HEK293 (cell line): Measurements from ENCODE around the gene EMC9.

Source experiments
- CTCF ChIP-seq: fragments of 450-650 bp; formaldehyde crosslinking; IDR thresholded peaks from 2 replicates; pipeline ENCODE4 v1.5.1; 2016; ENCODE audit warnings: missing biosample characterization, missing genetic modification characterization
- KLF7 ChIP-seq: fragments of 450-650 bp; formaldehyde crosslinking; IDR thresholded peaks from 2 replicates; pipeline ENCODE4 v1.5.1; 2016; ENCODE audit warnings: missing biosample characterization, missing genetic modification characterization, borderline replicate concordance
- KLF9 ChIP-seq: fragments of 450-650 bp; formaldehyde crosslinking; IDR thresholded peaks from 2 replicates; pipeline ENCODE4 v1.5.1; 2016; ENCODE audit warnings: missing biosample characterization, missing genetic modification characterization, low read depth
- OVOL3 ChIP-seq: fragments of 450-650 bp; formaldehyde crosslinking; IDR thresholded peaks from 2 replicates; pipeline ENCODE4 v1.5.1; 2016; ENCODE audit warnings: missing biosample characterization, missing genetic modification characterization
- PBX3 ChIP-seq: sonication (generic); formaldehyde crosslinking; IDR thresholded peaks from 2 replicates; pipeline ENCODE4 v1.8.1; 2022; ENCODE audit warnings: mild to moderate bottlenecking, moderate library complexity, missing genetic modification reagents
- REPIN1 ChIP-seq: fragments of 450-650 bp; formaldehyde crosslinking; IDR thresholded peaks from 2 replicates; pipeline ENCODE4 v1.5.1; 2017; ENCODE audit warnings: missing biosample characterization, missing genetic modification characterization, low read depth
- SP2 ChIP-seq: fragments of 450-650 bp; formaldehyde crosslinking; IDR thresholded peaks from 2 replicates; pipeline ENCODE4 v1.5.1; 2016; ENCODE audit warnings: missing biosample characterization, missing genetic modification characterization
- ZBTB17 ChIP-seq: fragments of 450-650 bp; formaldehyde crosslinking; IDR thresholded peaks from 2 replicates; pipeline ENCODE4 v1.5.1; 2016; ENCODE audit warnings: missing biosample characterization, missing genetic modification characterization
- ZBTB48 ChIP-seq: fragments of 450-650 bp; formaldehyde crosslinking; IDR thresholded peaks from 2 replicates; pipeline ENCODE4 v1.5.1; 2016; ENCODE audit warnings: missing biosample characterization, missing genetic modification characterization
- ZEB2 ChIP-seq: fragments of 450-650 bp; formaldehyde crosslinking; IDR thresholded peaks from 2 replicates; pipeline ENCODE4 v1.5.1; 2016; ENCODE audit warnings: missing biosample characterization, missing genetic modification characterization
- ZFHX2 ChIP-seq: fragments of 450-650 bp; formaldehyde crosslinking; conservative IDR thresholded peaks from 2 replicates; pipeline ENCODE4 v1.5.1; 2016; ENCODE audit warnings: missing biosample characterization, missing genetic modification characterization
- ZFP3 ChIP-seq: fragments of 450-650 bp; formaldehyde crosslinking; IDR thresholded peaks from 2 replicates; pipeline ENCODE4 v1.5.1; 2016; ENCODE audit warnings: low read depth, missing biosample characterization, missing genetic modification characterization
- ZIC2 ChIP-seq: fragments of 450-650 bp; formaldehyde crosslinking; IDR thresholded peaks from 2 replicates; pipeline ENCODE4 v1.5.1; 2016; ENCODE audit warnings: missing biosample characterization, missing genetic modification characterization
- ZNF157 ChIP-seq: fragments of 450-650 bp; formaldehyde crosslinking; IDR thresholded peaks from 2 replicates; pipeline ENCODE4 v1.5.1; 2016; ENCODE audit warnings: missing biosample characterization, missing genetic modification characterization
- ZNF174 ChIP-seq: fragments of 450-650 bp; formaldehyde crosslinking; IDR thresholded peaks from 2 replicates; pipeline ENCODE4 v1.5.0; 2017; ENCODE audit warnings: missing biosample characterization, mild to moderate bottlenecking, missing genetic modification characterization
- ZNF2 ChIP-seq: fragments of 450-650 bp; formaldehyde crosslinking; IDR thresholded peaks from 2 replicates; pipeline ENCODE4 v1.5.1; 2016; ENCODE audit warnings: missing biosample characterization, missing genetic modification characterization
- ZNF292 ChIP-seq: fragments of 450-650 bp; formaldehyde crosslinking; IDR thresholded peaks from 2 replicates; pipeline ENCODE4 v1.5.1; 2016; ENCODE audit warnings: low read depth, missing biosample characterization, missing genetic modification characterization, borderline replicate concordance
- ZNF335 ChIP-seq: fragments of 450-650 bp; formaldehyde crosslinking; conservative IDR thresholded peaks from 2 replicates; pipeline ENCODE4 v1.5.1; 2016; ENCODE audit warnings: missing biosample characterization, missing genetic modification characterization
- ZNF341 ChIP-seq: fragments of 450-650 bp; formaldehyde crosslinking; IDR thresholded peaks from 2 replicates; pipeline ENCODE4; 2016; ENCODE audit warnings: low read depth, missing biosample characterization, missing genetic modification characterization
- ZNF513 ChIP-seq: fragments of 450-650 bp; IDR thresholded peaks from 2 replicates; pipeline ENCODE4 v1.5.1; 2018; ENCODE audit warnings: missing biosample characterization, missing genetic modification characterization
- ZNF530 ChIP-seq: fragments of 450-650 bp; formaldehyde crosslinking; IDR thresholded peaks from 2 replicates; pipeline ENCODE4 v1.5.1; 2016; ENCODE audit warnings: low read depth, missing biosample characterization, missing genetic modification characterization
- ZNF561 ChIP-seq: fragments of 450-650 bp; IDR thresholded peaks from 2 replicates; pipeline ENCODE4 v1.5.1; 2018; ENCODE audit warnings: missing biosample characterization, missing genetic modification characterization, borderline replicate concordance
- ZNF600 ChIP-seq: fragments of 450-650 bp; formaldehyde crosslinking; IDR thresholded peaks from 2 replicates; pipeline ENCODE4 v1.5.1; 2016; ENCODE audit warnings: missing biosample characterization, missing genetic modification characterization
- ZNF664 ChIP-seq: fragments of 450-650 bp; formaldehyde crosslinking; IDR thresholded peaks from 2 replicates; pipeline ENCODE4 v1.5.1; 2016; ENCODE audit warnings: missing biosample characterization, missing genetic modification characterization
- ZNF843 ChIP-seq: fragments of 450-650 bp; formaldehyde crosslinking; IDR thresholded peaks from 2 replicates; pipeline ENCODE4 v1.5.1; 2016; ENCODE audit warnings: missing biosample characterization, missing genetic modification characterization
- ZSCAN23 ChIP-seq: fragments of 450-650 bp; formaldehyde crosslinking; IDR thresholded peaks from 2 replicates; pipeline ENCODE4 v1.5.1; 2016; ENCODE audit warnings: missing biosample characterization, missing genetic modification characterization
- TF ChIP-seq, protein P1 (sequence below): fragments of 450-650 bp; formaldehyde crosslinking; IDR thresholded peaks from 2 replicates; pipeline ENCODE4 v1.5.1; 2016; ENCODE audit warnings: missing biosample characterization, missing genetic modification characterization
- TF ChIP-seq, protein P2 (sequence below): fragments of 450-650 bp; formaldehyde crosslinking; IDR thresholded peaks from 2 replicates; pipeline ENCODE4 v1.5.1; 2017; ENCODE audit warnings: missing biosample characterization, missing genetic modification characterization

Gene EMC9

GRCh38 chr14:24093901-24094840 is 47.2 kb downstream of the EMC9 start, which contains the start of gene PCK2 (continued):
- peak; percentile 81 for TF ChIP-seq SP2 (tag by site-specific recombination)
- peak; percentile 36; the same call in 1 of the 2 replicates for TF ChIP-seq ZNF335
- peak; percentile 70 for TF ChIP-seq KLF7 (tag by site-specific recombination)
- TF ChIP-seq ZNF174 (tag by site-specific recombination) = no peak
- TF ChIP-seq ZNF600 (tag by site-specific recombination) = peak; percentile 81
- peak; percentile 66 for TF ChIP-seq KLF9
- TF ChIP-seq ZNF2 = peak; percentile 77; the same call in 1 of the 2 replicates
- TF ChIP-seq, protein P1, sequence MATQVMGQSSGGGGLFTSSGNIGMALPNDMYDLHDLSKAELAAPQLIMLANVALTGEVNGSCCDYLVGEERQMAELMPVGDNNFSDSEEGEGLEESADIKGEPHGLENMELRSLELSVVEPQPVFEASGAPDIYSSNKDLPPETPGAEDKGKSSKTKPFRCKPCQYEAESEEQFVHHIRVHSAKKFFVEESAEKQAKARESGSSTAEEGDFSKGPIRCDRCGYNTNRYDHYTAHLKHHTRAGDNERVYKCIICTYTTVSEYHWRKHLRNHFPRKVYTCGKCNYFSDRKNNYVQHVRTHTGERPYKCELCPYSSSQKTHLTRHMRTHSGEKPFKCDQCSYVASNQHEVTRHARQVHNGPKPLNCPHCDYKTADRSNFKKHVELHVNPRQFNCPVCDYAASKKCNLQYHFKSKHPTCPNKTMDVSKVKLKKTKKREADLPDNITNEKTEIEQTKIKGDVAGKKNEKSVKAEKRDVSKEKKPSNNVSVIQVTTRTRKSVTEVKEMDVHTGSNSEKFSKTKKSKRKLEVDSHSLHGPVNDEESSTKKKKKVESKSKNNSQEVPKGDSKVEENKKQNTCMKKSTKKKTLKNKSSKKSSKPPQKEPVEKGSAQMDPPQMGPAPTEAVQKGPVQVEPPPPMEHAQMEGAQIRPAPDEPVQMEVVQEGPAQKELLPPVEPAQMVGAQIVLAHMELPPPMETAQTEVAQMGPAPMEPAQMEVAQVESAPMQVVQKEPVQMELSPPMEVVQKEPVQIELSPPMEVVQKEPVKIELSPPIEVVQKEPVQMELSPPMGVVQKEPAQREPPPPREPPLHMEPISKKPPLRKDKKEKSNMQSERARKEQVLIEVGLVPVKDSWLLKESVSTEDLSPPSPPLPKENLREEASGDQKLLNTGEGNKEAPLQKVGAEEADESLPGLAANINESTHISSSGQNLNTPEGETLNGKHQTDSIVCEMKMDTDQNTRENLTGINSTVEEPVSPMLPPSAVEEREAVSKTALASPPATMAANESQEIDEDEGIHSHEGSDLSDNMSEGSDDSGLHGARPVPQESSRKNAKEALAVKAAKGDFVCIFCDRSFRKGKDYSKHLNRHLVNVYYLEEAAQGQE = peak; percentile 41; the same call in 1 of the 2 replicates
- TF ChIP-seq ZSCAN23 = peak; percentile 73; the same call in 1 of the 2 replicates
- TF ChIP-seq ZNF561 (tag by site-specific recombination) = peak; percentile 40; the same call in 1 of the 2 replicates
- TF ChIP-seq ZNF513 = no peak
- peak; percentile 74 for TF ChIP-seq ZBTB17 (tag by site-specific recombination)
- 0 out of 2 replicates have a peak, but pooled peaks have one; percentile 32 for TF ChIP-seq ZNF843 (tag by site-specific recombination)
- TF ChIP-seq ZFP3 = no peak
- peak; percentile 77 for TF ChIP-seq CTCF (tag by site-specific recombination)
- no peak for TF ChIP-seq ZNF530 (tag by site-specific recombination)
- TF ChIP-seq ZFHX2 (tag by site-specific recombination) = peak; percentile 90
- peak; percentile 8; the same call in 1 of the 2 replicates for TF ChIP-seq ZBTB48 (tag by site-specific recombination)
- peak; percentile 49; the same call in 1 of the 2 replicates for TF ChIP-seq REPIN1 (tag by site-specific recombination)
- TF ChIP-seq, protein P2, sequence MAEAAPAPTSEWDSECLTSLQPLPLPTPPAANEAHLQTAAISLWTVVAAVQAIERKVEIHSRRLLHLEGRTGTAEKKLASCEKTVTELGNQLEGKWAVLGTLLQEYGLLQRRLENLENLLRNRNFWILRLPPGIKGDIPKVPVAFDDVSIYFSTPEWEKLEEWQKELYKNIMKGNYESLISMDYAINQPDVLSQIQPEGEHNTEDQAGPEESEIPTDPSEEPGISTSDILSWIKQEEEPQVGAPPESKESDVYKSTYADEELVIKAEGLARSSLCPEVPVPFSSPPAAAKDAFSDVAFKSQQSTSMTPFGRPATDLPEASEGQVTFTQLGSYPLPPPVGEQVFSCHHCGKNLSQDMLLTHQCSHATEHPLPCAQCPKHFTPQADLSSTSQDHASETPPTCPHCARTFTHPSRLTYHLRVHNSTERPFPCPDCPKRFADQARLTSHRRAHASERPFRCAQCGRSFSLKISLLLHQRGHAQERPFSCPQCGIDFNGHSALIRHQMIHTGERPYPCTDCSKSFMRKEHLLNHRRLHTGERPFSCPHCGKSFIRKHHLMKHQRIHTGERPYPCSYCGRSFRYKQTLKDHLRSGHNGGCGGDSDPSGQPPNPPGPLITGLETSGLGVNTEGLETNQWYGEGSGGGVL = peak; percentile 79
- no peak for TF ChIP-seq ZNF157 (tag by site-specific recombination)
- TF ChIP-seq ZNF341 (tag by site-specific recombination) = peak; percentile 79
- no peak for TF ChIP-seq ZNF292 (tag by site-specific recombination)
- peak; percentile 62 for TF ChIP-seq ZEB2
- TF ChIP-seq OVOL3 (tag by site-specific recombination) = no peak
- TF ChIP-seq PBX3 = peak; percentile 30; the same call in 1 of the 2 replicates
- TF ChIP-seq ZNF664 = no peak
- peak; percentile 62 for TF ChIP-seq ZIC2 (tag by site-specific recombination)
